Astrocyte of the cerebellum (primary cell): ENCODE data around the gene ADAT3.
A peak's percentile ranks its signal among the peaks of the same experiment; 100 is the strongest.
"Not testable (repeated sequence)": the region's sequence is repeated elsewhere in the genome, so short reads cannot be mapped to it uniquely, and the experiment has no call there.

Source experiments
- DNase-seq: peaks from one replicate; pipeline ENCODE4 v3.0.0-alpha.2; 2011; ENCODE audit warnings: low read depth
- H3K4me3 ChIP-seq: 2 replicates; pipeline ENCODE4 v1.5.1; 2011; ENCODE audit warnings: mild to moderate bottlenecking, low read depth, low read length, moderate library complexity
- CTCF ChIP-seq: IDR thresholded peaks from 2 replicates; pipeline ENCODE4 v1.5.1; 2012; ENCODE audit warnings: low read length, low read depth, moderate library complexity, mild to moderate bottlenecking; ENCODE audit errors: missing control alignments
- in situ Hi-C: cut with HindIII; loops from 2 replicates; pipeline ENCODE4 v1.10.0; 2017; ENCODE audit warnings: low sequenced_read_pairs

Gene ADAT3

GRCh38 chr19:1884719-1885334 is 20.4 kb upstream of the ADAT3 start:
- DNase-seq = no peak
- TF ChIP-seq CTCF = no peak
- in situ Hi-C loops = no loop called here
- peak overlapping the region; percentile 90 for H3K4me3 ChIP-seq

GRCh38 chr19:1885398-1886119 is 19.6 kb upstream of the ADAT3 start, which contains the start of gene ABHD17A:
Gene ABHD17A (minus strand): TSS chr19:1885496. CDS start chr19:1881566, 3,930 bp downstream.
- peak; percentile 64 for DNase-seq
- peak within 1 kb of the TSS; percentile 90 for H3K4me3 ChIP-seq
- in situ Hi-C loops = not testable (repeated sequence)

- in situ Hi-C loops = not testable (repeated sequence)
Observed at GRCh38 chr19:1886360-1886759, 18.8 kb upstream of the ADAT3 start.

GRCh38 chr19:1888385-1888784 is 16.8 kb upstream of the ADAT3 start:
- no peak for TF ChIP-seq CTCF
- in situ Hi-C loops = no loop called here
- no peak for DNase-seq
- H3K4me3 ChIP-seq = no peak overlapping the region

More at GRCh38 chr19:1886360-1886759, 18.8 kb upstream of the ADAT3 start:
- not testable (repeated sequence) for DNase-seq, H3K4me3 ChIP-seq

- DNase-seq = no peak
- no peak overlapping the region for H3K4me3 ChIP-seq
- in situ Hi-C loops = no loop called here
- TF ChIP-seq CTCF = no peak
Observed at GRCh38 chr19:1889907-1890306, 15.3 kb upstream of the ADAT3 start.

- DNase-seq = no peak
- no peak for TF ChIP-seq CTCF
- no peak overlapping the region for H3K4me3 ChIP-seq
- in situ Hi-C loops = no loop called here
Observed at GRCh38 chr19:1893791-1894190, 11.4 kb upstream of the ADAT3 start.

GRCh38 chr19:1896508-1896907 is 8.7 kb upstream of the ADAT3 start:
- no peak for TF ChIP-seq CTCF
- no peak for DNase-seq
- in situ Hi-C loops = no loop called here
- H3K4me3 ChIP-seq = no peak overlapping the region
